Keratinocyte (primary cell): ENCODE measurements around the gene LHFPL6. TPM values are rescaled to one million over a fixed set of nuclear protein-coding genes. Genes with fewer than 3 reads are reported as not detected.

ENCODE experiments used
- DNase-seq: peaks from one replicate; pipeline ENCODE4 v3.0.0-alpha.2; 2011; ENCODE audit warnings: low read depth, missing footprints, low spot score
- FAIRE-seq: peaks from 2 replicates; lab custom pipeline; 2011; peaks lifted over from hg19 to GRCh38; lab: Jason Lieb, UNC
- H2AFZ ChIP-seq: 2 replicates; pipeline ENCODE4 v1.6.0; 2012; ENCODE audit warnings: low read length, control low read depth, inconsistent platforms; ENCODE audit not compliant: control insufficient read depth
- H3K27ac ChIP-seq: 2 replicates; pipeline ENCODE4 v1.5.1; 2011; ENCODE audit warnings: low read length; ENCODE audit not compliant: control insufficient read depth, insufficient read depth
- H3K27me3 ChIP-seq: 3 replicates; pipeline ENCODE4 v1.6.0; 2011; ENCODE audit warnings: low read length; ENCODE audit not compliant: control insufficient read depth, insufficient read depth; ENCODE audit errors: extremely low read depth
- H3K36me3 ChIP-seq, 2 experiments: 2 replicates in 1 of 2; 3 replicates in 1 of 2; pipeline ENCODE4 v1.5.1; 2011; ENCODE audit warnings: low read length in 2 of 2, mild to moderate bottlenecking in 1 of 2; ENCODE audit not compliant: control insufficient read depth in 2 of 2, insufficient read depth in 2 of 2; ENCODE audit errors: extremely low read depth in 1 of 2
- H3K4me1 ChIP-seq: 3 replicates; pipeline ENCODE4 v1.5.1; 2011; ENCODE audit warnings: low read length; ENCODE audit not compliant: control insufficient read depth, insufficient read depth; ENCODE audit errors: extremely low read depth
- H3K4me2 ChIP-seq: 3 replicates; pipeline ENCODE4 v1.6.0; 2011; ENCODE audit warnings: low read depth, low read length; ENCODE audit not compliant: control insufficient read depth, insufficient read depth; ENCODE audit errors: extremely low read depth
- H3K4me3 ChIP-seq, 3 experiments: fragments of 200-600 bp in 1 of 3; sonication (generic) in 1 of 3; 2 replicates in 2 of 3; 3 replicates in 1 of 3; pipeline ENCODE4 v1.5.1; 2011 to 2016; ENCODE audit warnings: low read length in 3 of 3, mild to moderate bottlenecking in 3 of 3, control low read depth in 2 of 3, inconsistent platforms in 1 of 3, low read depth in 1 of 3, mixed read lengths in 1 of 3, mixed run types in 1 of 3, moderate library complexity in 1 of 3; ENCODE audit not compliant: control insufficient read depth in 2 of 3, insufficient read depth in 2 of 3; ENCODE audit errors: extremely low read depth in 1 of 3
- H3K79me2 ChIP-seq: 2 replicates; pipeline ENCODE4 v1.6.0; 2012; ENCODE audit warnings: low read length; ENCODE audit not compliant: control insufficient read depth, insufficient read depth
- H3K9ac ChIP-seq: 3 replicates; pipeline ENCODE4 v1.6.0; 2011; ENCODE audit warnings: low read length; ENCODE audit not compliant: control insufficient read depth, insufficient read depth; ENCODE audit errors: extremely low read depth
- H3K9me1 ChIP-seq: 3 replicates; pipeline ENCODE4 v1.6.0; 2011; ENCODE audit warnings: low read length; ENCODE audit not compliant: control insufficient read depth, insufficient read depth; ENCODE audit errors: extremely low read depth
- H3K9me3 ChIP-seq: 2 replicates; pipeline ENCODE4 v1.5.1; 2012; ENCODE audit warnings: low read depth, low read length; ENCODE audit not compliant: control insufficient read depth
- H4K20me1 ChIP-seq: 3 replicates; pipeline ENCODE4 v1.6.0; 2011; ENCODE audit warnings: low read length; ENCODE audit not compliant: control insufficient read depth, insufficient read depth; ENCODE audit errors: extremely low read depth
- EZH2 ChIP-seq: IDR thresholded peaks from one replicate; pipeline ENCODE4 v1.6.1; 2012; ENCODE audit warnings: inconsistent platforms, mild to moderate bottlenecking, low read length, moderate library complexity
- dilution Hi-C: fragments of 300-500 bp; cut with MboI; formaldehyde crosslinking; loops from one replicate; pipeline ENCODE4 v1.7.0; 2020; ENCODE audit warnings: low sequenced_read_pairs; ENCODE audit not compliant: extremely low pct_ligation_motif_present
- polyA plus RNA-seq, 5 experiments: library from polyadenylated mRNA; depleted of rRNA in 3 of 5; stranded (reverse) in 3 of 5; stranded (forward) in 1 of 5; unstranded in 1 of 5; fragments of >200 nt; gene quantifications; 1 replicate in 1 of 5; 2 replicates in 3 of 5; 3 replicates in 1 of 5; pipeline versions ENCODE4 v1.2.1 to v1.2.3, GENCODE V29; 2011 to 2012; ENCODE audit warnings: missing spikeins in 2 of 5, low read depth in 1 of 5, low replicate concordance in 1 of 5
- TF ChIP-seq, protein P1 (sequence below), 3 experiments: IDR thresholded peaks in 1 of 3; conservative IDR thresholded peaks in 1 of 3; optimal IDR thresholded peaks in 1 of 3; 2 replicates in 2 of 3; 3 replicates in 1 of 3; pipeline versions ENCODE3 to v1.5.1; 2011; ENCODE audit warnings: low read length in 3 of 3, mild to moderate bottlenecking in 3 of 3, moderate library complexity in 2 of 3, control low read depth in 1 of 3, inconsistent platforms in 1 of 3; ENCODE audit not compliant: insufficient read depth in 2 of 3; ENCODE audit errors: extremely low read depth in 1 of 3

LHFPL6 gene
- polyA plus RNA-seq, 1 donor (not counting 4 experiments of a cell fraction or from before 2014, with no cell fraction given): 15.8 TPM

GRCh38 chr13:39557285-39557955, 45.6 kb downstream of the LHFPL6 start:
- no peak overlapping the region for H3K4me3 ChIP-seq
- no peak for DNase-seq
- H3K9me3 ChIP-seq: no peaks in the 10 kb centered on the region
- no peaks in the 10 kb centered on the region for H3K9me1 ChIP-seq
- no peaks in the 10 kb centered on the region for H4K20me1 ChIP-seq
- H3K27ac ChIP-seq: no peak overlapping the region
- no peak overlapping the region for H2AFZ ChIP-seq
- peaks cover 5% of the 10 kb centered on the region for H3K79me2 ChIP-seq
- H3K4me2 ChIP-seq: no peak overlapping the region
- dilution Hi-C loops: no loop called here
- no peak for FAIRE-seq
- no peak overlapping the region for H3K9ac ChIP-seq
- no peaks in the 10 kb centered on the region for H3K27me3 ChIP-seq
- peaks cover 7% of the 10 kb centered on the region for H3K4me1 ChIP-seq
- TF ChIP-seq, protein P1, sequence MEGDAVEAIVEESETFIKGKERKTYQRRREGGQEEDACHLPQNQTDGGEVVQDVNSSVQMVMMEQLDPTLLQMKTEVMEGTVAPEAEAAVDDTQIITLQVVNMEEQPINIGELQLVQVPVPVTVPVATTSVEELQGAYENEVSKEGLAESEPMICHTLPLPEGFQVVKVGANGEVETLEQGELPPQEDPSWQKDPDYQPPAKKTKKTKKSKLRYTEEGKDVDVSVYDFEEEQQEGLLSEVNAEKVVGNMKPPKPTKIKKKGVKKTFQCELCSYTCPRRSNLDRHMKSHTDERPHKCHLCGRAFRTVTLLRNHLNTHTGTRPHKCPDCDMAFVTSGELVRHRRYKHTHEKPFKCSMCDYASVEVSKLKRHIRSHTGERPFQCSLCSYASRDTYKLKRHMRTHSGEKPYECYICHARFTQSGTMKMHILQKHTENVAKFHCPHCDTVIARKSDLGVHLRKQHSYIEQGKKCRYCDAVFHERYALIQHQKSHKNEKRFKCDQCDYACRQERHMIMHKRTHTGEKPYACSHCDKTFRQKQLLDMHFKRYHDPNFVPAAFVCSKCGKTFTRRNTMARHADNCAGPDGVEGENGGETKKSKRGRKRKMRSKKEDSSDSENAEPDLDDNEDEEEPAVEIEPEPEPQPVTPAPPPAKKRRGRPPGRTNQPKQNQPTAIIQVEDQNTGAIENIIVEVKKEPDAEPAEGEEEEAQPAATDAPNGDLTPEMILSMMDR (optimal IDR thresholded peaks at IDR 0.05 in 1 of 3, IDR thresholded peaks at IDR 0.05 in 1 of 3, conservative IDR thresholded peaks at IDR 0.05 in 1 of 3; ENCODE audit: extremely low read depth in 1 of 3, insufficient read depth in 2 of 3, low read length in 3 of 3): no peak
- TF ChIP-seq EZH2: no peak
- H3K36me3 ChIP-seq: peaks cover 0 to 1% of the 10 kb centered on the region in 2 experiments

DNA sequence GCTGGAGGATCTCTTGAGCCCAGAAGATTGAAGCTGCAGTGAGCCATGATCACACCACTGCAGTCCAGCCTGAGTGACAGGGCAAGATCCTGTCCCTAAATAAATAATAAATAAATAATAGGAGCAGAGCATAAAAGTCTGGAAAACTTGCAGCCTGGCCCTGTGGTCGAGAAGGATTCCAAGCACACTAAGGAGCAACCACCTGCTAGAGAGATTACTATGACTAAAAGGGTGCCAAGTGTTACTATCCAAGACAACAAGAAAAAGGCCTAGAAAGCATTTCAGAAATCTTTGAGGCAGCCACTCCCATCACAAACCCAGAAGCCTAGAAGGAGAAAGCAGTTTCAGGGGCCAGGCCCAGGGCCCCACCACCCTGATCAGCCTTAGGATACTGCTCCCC, 46.1 kb downstream of the LHFPL6 start:
- no peaks in the 10 kb centered on the region for H3K9me3 ChIP-seq
- no peak overlapping the region for H3K4me2 ChIP-seq
- no peak for FAIRE-seq
- H3K36me3 ChIP-seq: peaks cover 0 to 1% of the 10 kb centered on the region in 2 experiments
- no peak overlapping the region for H2AFZ ChIP-seq
- H3K27me3 ChIP-seq: no peaks in the 10 kb centered on the region
- no peak for DNase-seq
- H4K20me1 ChIP-seq: no peaks in the 10 kb centered on the region
- H3K4me1 ChIP-seq: peaks cover 4% of the 10 kb centered on the region
- H3K9me1 ChIP-seq: no peaks in the 10 kb centered on the region
- dilution Hi-C loops: no loop called here
- TF ChIP-seq, protein P1 (optimal IDR thresholded peaks at IDR 0.05 in 1 of 3, IDR thresholded peaks at IDR 0.05 in 1 of 3, conservative IDR thresholded peaks at IDR 0.05 in 1 of 3; ENCODE audit: extremely low read depth in 1 of 3, insufficient read depth in 2 of 3, low read length in 3 of 3): no peak
- TF ChIP-seq EZH2: no peak
- no peak overlapping the region for H3K4me3 ChIP-seq
- no peak overlapping the region for H3K27ac ChIP-seq
- no peak overlapping the region for H3K9ac ChIP-seq
- peaks cover 5% of the 10 kb centered on the region for H3K79me2 ChIP-seq
